NCI-H2107 treated with DMSO at 0.1 percent for 48 hours (cell line): ENCODE measurements around the gene CNTNAP2.

ENCODE experiments used
- DNase-seq: peaks from one replicate; lab custom pipeline; 2025; ENCODE audit not compliant: unreplicated experiment; lab: John Stamatoyannopoulos, UW

The CNTNAP2 gene

GRCh38 chr7:147188467-147188866 is 1071.9 kb downstream of the CNTNAP2 start:
- no peak for DNase-seq

GRCh38 chr7:147193476-147193875 is 1076.9 kb downstream of the CNTNAP2 start:
- DNase-seq: no peak

DNA sequence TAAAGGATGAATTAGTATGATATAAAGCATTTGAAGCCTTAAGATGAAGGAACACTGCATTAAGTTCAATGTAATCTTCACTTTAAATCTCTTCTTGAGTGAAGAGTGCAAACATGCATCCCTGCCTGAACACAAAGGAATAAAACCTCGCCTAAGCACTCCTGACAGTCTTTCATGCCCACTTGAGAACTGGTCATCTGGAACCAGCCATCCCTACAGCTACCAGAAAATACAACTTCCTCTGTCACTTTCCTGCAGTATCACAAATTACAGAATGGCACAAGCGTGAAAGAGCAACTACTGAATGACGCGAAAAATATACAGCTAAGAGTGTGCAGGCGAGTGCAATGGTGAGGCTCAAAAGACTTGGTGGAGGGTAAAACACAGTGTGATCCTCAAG is 1079.9 kb downstream of the CNTNAP2 start:
- DNase-seq: peak; percentile 61

- DNase-seq: no peak
These were observed 1080.4 kb downstream of the CNTNAP2 start for GRCh38 chr7:147197006-147197405.

GRCh38 chr7:147199868-147200267 is 1083.3 kb downstream of the CNTNAP2 start:
- no peak for DNase-seq

- no peak for DNase-seq
These were observed 1091.4 kb downstream of the CNTNAP2 start for GRCh38 chr7:147207988-147208387.

DNA sequence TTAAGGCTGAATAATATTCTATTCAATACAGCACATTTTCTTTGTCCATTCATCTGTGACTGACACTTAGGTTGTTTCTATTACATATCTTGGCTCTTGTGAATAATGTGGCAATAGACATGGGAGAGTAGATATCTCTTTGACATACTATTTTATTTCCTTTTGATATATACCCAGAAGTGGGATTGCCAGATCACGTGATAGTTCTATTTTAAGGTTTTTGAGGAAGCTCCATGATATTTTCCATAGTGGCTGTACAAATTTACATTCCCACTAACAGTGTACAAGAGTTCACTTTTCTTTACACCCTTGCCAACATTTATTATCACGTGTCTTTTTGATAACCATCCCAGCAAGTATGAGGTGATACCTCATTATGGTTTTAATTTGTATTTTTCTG is 1114.7 kb downstream of the CNTNAP2 start:
- no peak for DNase-seq

GRCh38 chr7:147235645-147236382 is 1119.2 kb downstream of the CNTNAP2 start:
- DNase-seq: no peak

DNA sequence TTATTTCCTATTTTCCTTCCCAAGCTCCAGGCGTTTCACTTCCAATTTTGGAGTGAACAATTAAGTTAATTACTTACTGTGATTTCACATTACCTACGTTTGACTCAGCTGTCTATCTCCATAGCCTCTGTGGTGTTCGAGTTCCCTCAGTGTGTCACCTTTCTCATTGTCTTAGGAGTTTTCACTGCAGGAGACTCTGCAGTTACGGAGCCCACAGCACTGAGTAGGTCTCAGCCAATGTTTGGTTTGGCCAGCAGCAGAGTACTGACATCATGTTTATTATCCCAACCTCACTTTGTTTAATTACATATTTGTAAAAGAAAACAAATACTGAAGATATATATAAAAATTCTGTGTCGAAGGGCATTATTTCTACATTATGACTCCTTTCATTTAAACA is 1123.9 kb downstream of the CNTNAP2 start:
- DNase-seq: no peak

DNA sequence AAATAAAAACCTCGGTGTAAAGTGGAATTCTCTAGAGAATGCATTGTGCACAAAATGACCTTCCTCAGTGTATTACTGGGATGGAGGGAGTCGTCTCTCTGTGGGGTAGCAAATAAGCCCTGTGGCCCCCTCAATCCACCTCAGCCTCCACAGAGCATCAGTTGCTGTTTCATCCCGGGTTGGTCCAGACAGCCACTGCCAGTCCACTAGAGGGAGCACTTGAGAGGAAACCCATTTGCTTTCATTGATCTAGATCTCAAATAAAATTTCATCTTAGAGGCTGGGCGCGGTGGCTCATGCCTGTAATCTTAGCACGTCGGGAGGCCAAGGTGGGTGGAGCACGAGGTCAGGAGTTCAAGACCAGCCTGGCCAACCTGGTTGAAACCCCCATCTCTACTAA is 1128.7 kb downstream of the CNTNAP2 start:
- DNase-seq: peak; percentile 22

DNA sequence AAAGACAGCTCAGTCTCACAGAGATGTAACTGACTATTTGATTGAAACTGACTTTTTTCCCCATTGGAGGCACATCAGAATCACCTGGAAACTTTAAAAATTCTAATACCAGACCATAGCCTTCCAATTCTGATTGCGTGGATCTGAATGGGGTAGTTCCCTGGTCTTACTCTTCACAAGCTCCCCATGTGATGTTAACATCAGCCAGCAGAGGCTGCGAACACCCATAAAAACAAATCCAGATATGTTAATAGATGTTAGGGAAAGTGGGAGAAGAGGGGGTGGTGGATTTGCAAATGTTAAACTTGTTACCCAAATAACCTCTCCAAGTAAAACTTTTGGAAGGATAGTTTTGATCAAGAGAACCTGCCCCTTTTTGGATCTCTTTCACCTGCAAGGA is 1133.4 kb downstream of the CNTNAP2 start:
- no peak for DNase-seq

DNA sequence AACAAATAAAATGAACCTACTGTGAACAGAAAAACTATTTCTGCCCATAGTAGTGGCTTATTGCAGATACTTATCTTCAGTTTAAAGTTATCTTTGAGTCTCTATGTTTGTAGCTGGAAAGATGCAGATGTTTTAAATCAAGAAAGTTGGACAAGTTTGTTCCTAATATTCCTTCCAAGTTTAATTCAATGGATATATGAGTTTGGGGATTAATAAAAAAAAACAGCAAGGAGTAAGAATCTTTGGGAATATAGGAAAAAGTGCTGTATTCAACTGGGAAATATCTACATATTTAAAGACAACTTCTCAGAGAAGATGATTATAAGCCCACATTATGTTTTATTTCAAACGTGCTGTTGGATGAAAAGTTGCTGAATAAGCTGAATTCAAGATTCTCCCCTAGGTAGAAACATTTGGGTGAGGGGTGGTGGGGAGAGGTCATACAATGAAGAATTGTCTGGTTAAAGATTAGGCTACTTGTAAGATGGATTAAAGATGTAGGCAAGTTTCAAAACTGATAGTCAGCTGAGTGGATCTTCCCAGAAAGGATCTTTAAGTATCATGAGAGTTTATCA is 1135.2 kb downstream of the CNTNAP2 start:
- DNase-seq: no peak

GRCh38 chr7:147261693-147262092 is 1145.1 kb downstream of the CNTNAP2 start:
- no peak for DNase-seq

- DNase-seq: no peak
These were observed 1148.9 kb downstream of the CNTNAP2 start for GRCh38 chr7:147265528-147265927.

DNA sequence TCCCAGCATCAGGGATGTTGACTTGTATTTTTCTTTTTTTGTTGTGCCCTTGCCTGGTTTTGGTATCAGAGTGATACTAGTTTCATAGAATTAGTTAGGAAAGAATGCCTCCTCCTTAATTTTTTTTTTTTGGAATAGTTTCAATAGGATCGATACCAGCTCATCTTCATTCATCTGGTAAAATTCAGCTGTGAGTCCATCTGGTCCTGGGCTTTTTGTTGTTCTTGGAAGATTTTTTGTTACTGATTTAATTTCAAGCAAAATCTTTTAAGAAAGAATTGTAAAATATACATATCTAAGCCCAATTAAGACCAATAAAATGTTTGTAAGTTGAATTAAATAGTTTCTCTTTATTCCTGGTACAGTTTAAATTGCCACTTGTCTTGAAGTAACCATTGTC is 1159.5 kb downstream of the CNTNAP2 start:
- no peak for DNase-seq

GRCh38 chr7:147276783-147277370 is 1160.3 kb downstream of the CNTNAP2 start:
- peak; percentile 37 for DNase-seq

DNA sequence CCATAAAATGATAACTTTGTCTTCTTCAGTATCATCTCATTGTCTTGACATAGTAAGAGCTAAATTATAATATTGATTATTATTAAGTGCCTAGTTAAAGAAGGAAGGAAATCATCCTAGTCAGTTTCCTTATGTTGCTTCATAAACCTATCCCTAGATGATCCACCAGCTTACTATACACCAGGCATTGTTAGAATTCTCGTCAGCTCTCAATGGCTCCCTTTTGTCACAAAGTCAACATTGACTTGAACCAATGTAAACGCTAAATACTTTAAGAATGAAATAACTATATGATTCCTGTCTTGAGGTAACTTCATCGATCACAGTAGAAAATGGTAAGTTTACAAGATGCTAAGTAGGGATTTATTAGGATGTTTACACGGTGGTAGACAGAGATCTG is 1162.9 kb downstream of the CNTNAP2 start:
- DNase-seq: no peak

DNA sequence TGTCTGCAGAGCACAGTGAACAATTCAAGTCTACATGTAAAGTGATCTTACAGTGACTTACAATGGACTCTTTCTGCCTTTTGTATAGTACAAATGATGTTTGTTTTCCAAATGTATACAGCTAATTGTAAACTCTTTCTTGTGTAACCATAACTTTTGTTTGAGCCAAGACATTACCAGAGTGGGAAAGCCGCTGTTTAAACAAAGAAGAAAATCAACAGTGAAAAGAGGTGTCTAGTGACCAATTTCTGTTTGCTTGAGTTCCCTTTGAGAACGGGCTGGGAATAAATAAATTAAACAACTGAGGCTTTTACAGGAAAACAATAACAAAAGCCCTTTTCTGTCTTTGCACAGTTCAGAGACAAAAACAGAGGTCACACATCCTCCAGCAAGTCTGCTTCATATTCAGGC is 1163.4 kb downstream of the CNTNAP2 start:
- DNase-seq: peak; percentile 74

GRCh38 chr7:147282204-147282603 is 1165.6 kb downstream of the CNTNAP2 start:
- DNase-seq: no peak

GRCh38 chr7:147296201-147296600 is 1179.6 kb downstream of the CNTNAP2 start:
- DNase-seq: no peak

DNA sequence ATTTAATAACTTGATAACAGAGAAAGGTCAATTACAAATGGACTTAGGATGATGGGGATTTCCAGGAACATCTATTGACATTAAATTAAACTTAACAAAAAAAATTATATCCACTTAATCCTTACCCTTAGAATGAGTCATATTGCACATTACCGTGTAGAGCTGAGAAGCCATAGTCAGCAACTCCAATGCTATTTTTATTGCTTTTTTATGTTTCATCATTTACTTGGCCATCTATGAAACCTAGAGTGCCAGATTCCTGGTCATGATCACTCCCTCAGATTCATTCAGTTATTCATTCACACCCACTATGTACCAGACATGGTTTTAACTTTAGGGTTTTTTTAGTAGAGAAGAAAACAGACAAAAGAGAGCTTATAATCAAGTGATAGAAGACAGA is 1180.4 kb downstream of the CNTNAP2 start:
- DNase-seq: no peak

- DNase-seq: peak; percentile 67
These were observed 1182.0 kb downstream of the CNTNAP2 start for GRCh38 chr7:147298611-147299043.
